CD14-positive monocyte (primary cell): ENCODE data around the gene SLC25A23. TPM values are rescaled to one million over a fixed set of nuclear protein-coding genes. Genes with fewer than 3 reads are reported as not detected.
A peak's percentile ranks its signal among the peaks of the same experiment; 100 is the strongest.

ENCODE experiments used
- DNase-seq, 3 donors: peaks; one replicate each; pipeline ENCODE4 v3.0.0-alpha.2; 2011 to 2022
- H2AFZ ChIP-seq: 2 replicates; pipeline ENCODE4 v1.6.0; 2012; ENCODE audit warnings: mild to moderate bottlenecking, low read depth, low read length, inconsistent platforms; ENCODE audit not compliant: insufficient read depth, poor library complexity, severe bottlenecking
- H3K27ac ChIP-seq, 2 donors: 1 replicate in 1 of 2; 2 replicates in 1 of 2; pipeline ENCODE4 v1.5.1; 2012 to 2013; ENCODE audit warnings: low read length in 2 of 2, control low read depth in 1 of 2, inconsistent platforms in 1 of 2, low read depth in 1 of 2, mild to moderate bottlenecking in 1 of 2
- H3K27me3 ChIP-seq, 2 donors: one replicate each; pipeline versions ENCODE4 v1.6.0 to v1.6.1; 2011 to 2013; ENCODE audit warnings: low read length in 2 of 2; ENCODE audit not compliant: control insufficient read depth in 2 of 2, insufficient read depth in 2 of 2
- H3K36me3 ChIP-seq, 2 donors: replicated peaks in 1 of 2; 1 replicate in 1 of 2; 2 replicates in 1 of 2; pipeline versions ENCODE4 v1.5.1 to v1.6.1; 2012 to 2013; ENCODE audit warnings: low read length in 2 of 2, control low read depth in 1 of 2, inconsistent platforms in 1 of 2, mild to moderate bottlenecking in 1 of 2; ENCODE audit not compliant: insufficient read depth in 2 of 2, control insufficient read depth in 1 of 2
- H3K4me1 ChIP-seq, 2 donors: 1 replicate in 1 of 2; 2 replicates in 1 of 2; pipeline versions ENCODE4 v1.5.1 to v1.6.1; 2012 to 2013; ENCODE audit warnings: low read length in 2 of 2, control low read depth in 1 of 2, inconsistent platforms in 1 of 2, mild to moderate bottlenecking in 1 of 2, moderate library complexity in 1 of 2; ENCODE audit not compliant: insufficient read depth in 2 of 2, control insufficient read depth in 1 of 2
- H3K4me2 ChIP-seq: replicated peaks from 2 replicates; pipeline ENCODE3; 2012; ENCODE audit warnings: low read length, moderate library complexity, mild to moderate bottlenecking; ENCODE audit not compliant: poor library complexity, severe bottlenecking; ENCODE audit errors: extremely low read depth
- H3K4me3 ChIP-seq, 3 experiments: fragments of 200-600 bp in 1 of 3; sonication (generic) in 1 of 3; replicated peaks in 1 of 3; 1 replicate in 2 of 3; 2 replicates in 1 of 3; pipeline ENCODE4 v1.5.1; 2011 to 2013; ENCODE audit warnings: low read length in 3 of 3, mild to moderate bottlenecking in 3 of 3, control low read depth in 2 of 3, low read depth in 2 of 3, inconsistent platforms in 1 of 3, moderate library complexity in 1 of 3
- H3K79me2 ChIP-seq: 2 replicates; pipeline ENCODE4 v1.6.0; 2012; ENCODE audit warnings: mild to moderate bottlenecking, control low read depth, inconsistent platforms, low read length, moderate library complexity; ENCODE audit not compliant: insufficient read depth
- H3K9ac ChIP-seq: 2 replicates; pipeline ENCODE4 v1.6.0; 2017; ENCODE audit warnings: low read length, mild to moderate bottlenecking; ENCODE audit not compliant: insufficient read depth, poor library complexity, severe bottlenecking
- H3K9me3 ChIP-seq, 2 donors: replicated peaks in 1 of 2; 1 replicate in 1 of 2; 2 replicates in 1 of 2; pipeline versions ENCODE4 v1.5.1 to v1.6.1; 2012 to 2013; ENCODE audit warnings: low read length in 2 of 2, control low read depth in 1 of 2; ENCODE audit not compliant: control insufficient read depth in 1 of 2, insufficient read depth in 1 of 2
- H4K20me1 ChIP-seq: 2 replicates; pipeline ENCODE4 v1.6.0; 2012; ENCODE audit warnings: mild to moderate bottlenecking, low read length, control low read depth, moderate library complexity; ENCODE audit not compliant: insufficient read depth
- H3K27ac Mint-ChIP-seq, 7 donors: one replicate each; pipeline ENCODE4 v1.8.0; 2020; ENCODE audit warnings: mild to moderate bottlenecking in 7 of 7, mixed read lengths in 7 of 7, moderate library complexity in 6 of 7, inconsistent platforms in 2 of 7
- H3K27me3 Mint-ChIP-seq, 3 donors: one replicate each; pipeline ENCODE4 v1.8.0; 2021 to 2022; ENCODE audit warnings: low read depth in 3 of 3, mild to moderate bottlenecking in 3 of 3, mixed read lengths in 3 of 3, moderate library complexity in 3 of 3, inconsistent platforms in 1 of 3
- H3K36me3 Mint-ChIP-seq, 2 donors: one replicate each; pipeline ENCODE4 v1.8.0; 2020; ENCODE audit warnings: mixed read lengths in 2 of 2, inconsistent platforms in 1 of 2, mild to moderate bottlenecking in 1 of 2
- H3K4me1 Mint-ChIP-seq: one replicate; pipeline ENCODE4 v1.8.0; 2020; ENCODE audit warnings: mild to moderate bottlenecking, mixed read lengths
- H3K4me3 Mint-ChIP-seq, 2 donors: one replicate each; pipeline ENCODE4 v1.8.0; 2020; ENCODE audit warnings: mild to moderate bottlenecking in 2 of 2, mixed read lengths in 2 of 2, moderate library complexity in 1 of 2
- H3K9me3 Mint-ChIP-seq, 7 donors: one replicate each; pipeline ENCODE4 v1.8.0; 2020 to 2022; ENCODE audit warnings: mixed read lengths in 7 of 7, mild to moderate bottlenecking in 6 of 7, moderate library complexity in 6 of 7, inconsistent platforms in 2 of 7
- WGBS: methylation state at CpG from one replicate; pipeline ENCODE4 v1.1.5; 2013; ENCODE audit warnings: missing lambda C conversion rate; ENCODE audit not compliant: insufficient coverage; 5-methylcytosine and 5-hydroxymethylcytosine counted together
- intact Hi-C, 2 donors: fragments of 100-400 bp; cut with micrococcal nuclease; formaldehyde crosslinking; loops; one replicate each; pipeline versions ENCODE4 v1.15.0 to v1.15.1; 2023
- polyA plus RNA-seq, 3 donors: library from polyadenylated mRNA; depleted of rRNA in 1 of 3; unstranded in 2 of 3; stranded (reverse) in 1 of 3; fragments of 300-500 nt in 2 of 3; fragments of >200 nt in 1 of 3; fragmentation: Illumina TruSeq in 2 of 3; gene quantifications; 1 replicate in 2 of 3; 2 replicates in 1 of 3; pipeline ENCODE4 v1.2.3, GENCODE V29; 2012 to 2021
- TF ChIP-seq, protein P1 (sequence below): fragments of 200-600 bp; IDR thresholded peaks from one replicate; pipeline ENCODE4 v1.8.0; 2022; ENCODE audit warnings: antibody characterized with exemption, mild to moderate bottlenecking

Gene SLC25A23
- polyA plus RNA-seq, 3 donors = 0.11 to 0.15 TPM; not detected in 1

DNA sequence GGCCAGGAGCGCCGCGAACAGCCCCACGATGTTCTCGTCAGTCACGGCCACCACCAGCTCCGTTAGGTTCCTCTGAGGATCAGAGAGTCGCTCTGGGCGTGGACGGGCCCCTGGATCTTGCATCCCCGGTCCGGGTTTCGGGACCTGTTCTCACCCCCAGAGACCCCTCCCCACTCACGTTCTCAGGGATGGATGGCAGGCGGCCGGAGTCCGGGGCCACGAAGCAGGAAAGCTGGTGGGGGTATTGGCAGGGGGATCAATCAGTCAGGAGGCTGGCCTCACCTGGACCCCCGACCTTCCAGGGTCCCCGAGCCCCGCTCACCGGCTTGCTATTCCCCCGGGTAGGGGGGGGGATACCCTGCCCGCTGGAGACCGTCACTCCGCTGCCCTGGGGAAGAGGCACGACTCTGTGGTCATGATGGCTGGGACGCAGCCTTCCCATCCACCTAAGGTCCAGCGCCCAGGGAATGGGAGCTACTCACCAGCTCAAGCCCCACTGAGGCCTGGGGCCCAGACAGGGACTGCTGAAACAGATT, 17.4 kb upstream of the SLC25A23 start:
- intact Hi-C loops = no loop called here
- 98% methylated on average over 7 of the region's 29 CpGs for WGBS
- no peak overlapping the region for H3K4me2 ChIP-seq

DNA sequence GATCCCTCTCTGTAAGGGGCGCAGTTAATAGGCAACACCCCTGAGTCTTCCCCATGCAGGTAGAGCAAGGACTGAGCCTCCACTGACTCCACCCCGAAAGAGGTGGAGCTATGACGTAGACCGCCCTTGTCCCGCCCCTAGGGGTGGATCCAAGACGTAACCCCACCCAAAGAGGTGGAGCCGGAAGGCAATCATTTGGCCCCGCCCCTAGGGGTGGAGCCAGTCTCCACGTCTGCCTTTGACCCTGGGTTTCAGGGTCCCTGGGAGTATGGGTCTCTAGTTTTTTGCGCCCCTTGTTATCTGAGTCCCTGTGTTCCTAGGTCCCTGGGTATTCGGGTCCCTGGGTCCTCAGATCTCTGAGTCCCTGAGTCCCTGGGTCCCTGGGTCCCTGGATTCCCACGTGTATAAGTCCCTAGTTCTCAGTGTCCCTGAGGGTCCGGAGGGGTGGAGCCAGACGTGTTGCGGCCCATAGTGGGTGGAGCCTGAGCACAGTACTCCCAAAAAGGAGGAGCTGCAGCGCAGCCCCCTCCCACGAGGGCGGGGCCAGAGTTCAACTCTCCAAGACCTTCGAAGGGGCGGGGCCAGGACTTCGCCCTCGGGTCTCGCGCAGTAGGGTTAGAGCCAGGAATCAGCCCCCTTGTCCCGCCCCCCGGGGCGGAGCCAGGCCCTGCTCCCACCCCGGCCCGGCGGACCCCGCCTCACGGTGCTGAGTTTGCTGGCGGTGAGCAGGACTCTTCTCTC, 16.7 kb upstream of the SLC25A23 start:
- no peak overlapping the region for H3K4me2 ChIP-seq

More for the DNA sequence above, 17.4 kb upstream of the SLC25A23 start:
- peaks cover 12% of the 10 kb centered on the region for H3K79me2 ChIP-seq
- H3K4me1 ChIP-seq = peaks cover 10 to 14% of the 10 kb centered on the region in 2 donors
- Mint-ChIP-seq H3K9me3 (peaks cover 0 to 8% (median 0%) of the 10 kb centered on the region in 7 donors), H3K27me3 (peaks cover 0 to 1% (median 0%) of the 10 kb centered on the region in 3 donors), H3K36me3 (peaks cover 30 to 62% of the 10 kb centered on the region in 2 donors), H3K4me1 (peaks cover 17% of the 10 kb centered on the region), H3K4me3 (no peak overlapping the region), H3K27ac (peak overlapping the region in 2 of 7 donors; percentile 21 to 63)
- no peak overlapping the region for H3K27ac ChIP-seq
- no peaks in the 10 kb centered on the region for H3K9me3 ChIP-seq
- H3K9ac ChIP-seq = no peak overlapping the region
- H4K20me1 ChIP-seq = no peaks in the 10 kb centered on the region
- no peaks in the 10 kb centered on the region for H3K27me3 ChIP-seq
- H2AFZ ChIP-seq = no peak overlapping the region
- peaks cover 36 to 58% of the 10 kb centered on the region in 2 donors for H3K36me3 ChIP-seq
- H3K4me3 ChIP-seq = no peak overlapping the region
- TF ChIP-seq, protein P1, sequence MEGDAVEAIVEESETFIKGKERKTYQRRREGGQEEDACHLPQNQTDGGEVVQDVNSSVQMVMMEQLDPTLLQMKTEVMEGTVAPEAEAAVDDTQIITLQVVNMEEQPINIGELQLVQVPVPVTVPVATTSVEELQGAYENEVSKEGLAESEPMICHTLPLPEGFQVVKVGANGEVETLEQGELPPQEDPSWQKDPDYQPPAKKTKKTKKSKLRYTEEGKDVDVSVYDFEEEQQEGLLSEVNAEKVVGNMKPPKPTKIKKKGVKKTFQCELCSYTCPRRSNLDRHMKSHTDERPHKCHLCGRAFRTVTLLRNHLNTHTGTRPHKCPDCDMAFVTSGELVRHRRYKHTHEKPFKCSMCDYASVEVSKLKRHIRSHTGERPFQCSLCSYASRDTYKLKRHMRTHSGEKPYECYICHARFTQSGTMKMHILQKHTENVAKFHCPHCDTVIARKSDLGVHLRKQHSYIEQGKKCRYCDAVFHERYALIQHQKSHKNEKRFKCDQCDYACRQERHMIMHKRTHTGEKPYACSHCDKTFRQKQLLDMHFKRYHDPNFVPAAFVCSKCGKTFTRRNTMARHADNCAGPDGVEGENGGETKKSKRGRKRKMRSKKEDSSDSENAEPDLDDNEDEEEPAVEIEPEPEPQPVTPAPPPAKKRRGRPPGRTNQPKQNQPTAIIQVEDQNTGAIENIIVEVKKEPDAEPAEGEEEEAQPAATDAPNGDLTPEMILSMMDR = no peak
- no peak for DNase-seq

More for the DNA sequence above, 16.7 kb upstream of the SLC25A23 start:
- Histone ChIP-seq H3K27me3 (no peaks in the 10 kb centered on the region), H3K4me3 (no peak overlapping the region), H2AFZ (no peak overlapping the region), H4K20me1 (no peaks in the 10 kb centered on the region), H3K9me3 (no peaks in the 10 kb centered on the region), H3K36me3 (peaks cover 42 to 64% of the 10 kb centered on the region in 2 donors), H3K27ac (no peak overlapping the region), H3K79me2 (peaks cover 6% of the 10 kb centered on the region), H3K9ac (no peak overlapping the region), H3K4me1 (peaks cover 6 to 8% of the 10 kb centered on the region in 2 donors)
- H3K27ac Mint-ChIP-seq = peak overlapping the region in 2 of 7 donors; percentile 25 to 69
- WGBS = 91% methylated on average over 27 of the region's 33 CpGs
- peaks cover 0 to 1% (median 0%) of the 10 kb centered on the region in 3 donors for H3K27me3 Mint-ChIP-seq
- H3K9me3 Mint-ChIP-seq = peaks cover 0 to 8% (median 0%) of the 10 kb centered on the region in 7 donors
- H3K4me3 Mint-ChIP-seq = no peak overlapping the region
- intact Hi-C loops = no loop called here
- DNase-seq = peak; percentile 13 to 40 (median 27)
- peaks cover 30 to 69% of the 10 kb centered on the region in 2 donors for H3K36me3 Mint-ChIP-seq
- peaks cover 14% of the 10 kb centered on the region for H3K4me1 Mint-ChIP-seq
- TF ChIP-seq, protein P1 = no peak
